SK-N-MC (cell line): Measurements from ENCODE around the gene PDLIM7.

Experiments
- EZH2 ChIP-seq: fragments of 200-600 bp; sonication (generic); IDR thresholded peaks from one replicate; pipeline ENCODE4 v1.6.1; 2017; ENCODE audit warnings: antibody characterized with exemption
- FOXP2 ChIP-seq: optimal IDR thresholded peaks from 2 replicates; pipeline ENCODE3; 2011; ENCODE audit warnings: mild to moderate bottlenecking, moderate library complexity; ENCODE audit not compliant: insufficient read depth; ENCODE audit errors: extremely low read length, control extremely low read depth
- POLR2AphosphoS5 ChIP-seq: IDR thresholded peaks from 2 replicates; pipeline ENCODE4 v1.6.1; 2012; ENCODE audit warnings: mild to moderate bottlenecking, low read depth, low read length, borderline replicate concordance

GRCh38 chr5:177496727-177497291, 595 bp downstream of the PDLIM7 start:
- no peak for TF ChIP-seq POLR2AphosphoS5
- no peak for TF ChIP-seq EZH2
- TF ChIP-seq FOXP2 = no peak
